HG03159 (cell line): Measurements from ENCODE around the gene ADAMTS3.
"Not testable (repeated sequence)": the region's sequence is repeated elsewhere in the genome, so short reads cannot be mapped to it uniquely, and the experiment has no call there.

Experiments used
- ATAC-seq: cut with Tn5 transposase; IDR thresholded peaks from one replicate; pipeline ENCODE4 v1.9.1; 2021; ENCODE audit warnings: mild to moderate bottlenecking, moderate library complexity; ENCODE audit not compliant: unreplicated experiment

The ADAMTS3 gene

GRCh38 chr4:72484981-72485380 lies 84.0 kb downstream of the ADAMTS3 start:
- no peak for ATAC-seq

GRCh38 chr4:72473434-72473900 lies 95.6 kb downstream of the ADAMTS3 start:
- no peak for ATAC-seq

GRCh38 chr4:72471816-72472215 lies 97.2 kb downstream of the ADAMTS3 start:
- no peak for ATAC-seq

DNA sequence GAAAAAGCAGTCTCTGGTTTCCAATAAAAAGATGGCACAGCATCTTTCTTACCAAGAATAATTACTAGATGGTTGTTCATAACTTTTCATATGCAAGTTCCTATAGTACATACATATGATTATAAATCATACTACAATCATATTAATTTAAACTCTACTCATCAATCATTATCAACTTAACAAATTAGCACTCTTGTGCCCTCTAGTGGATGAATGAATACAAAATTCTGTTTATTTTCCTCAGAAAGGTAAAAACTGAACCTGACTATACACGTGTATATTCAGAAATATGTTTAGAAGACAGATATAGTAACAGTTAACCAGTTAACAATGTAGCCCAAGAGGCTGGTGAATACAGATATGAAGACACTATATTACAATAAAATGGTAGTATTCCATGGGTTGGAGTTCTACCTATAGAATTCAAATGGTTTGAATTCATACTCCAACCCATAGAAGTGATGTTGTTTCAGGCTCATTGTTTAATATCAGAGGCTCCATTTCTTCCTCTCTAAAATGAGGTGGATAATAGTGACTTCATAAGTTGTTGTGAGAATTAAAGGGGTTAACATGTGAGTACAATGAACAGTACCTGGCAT lies 100.0 kb downstream of the ADAMTS3 start:
- no peak for ATAC-seq

GRCh38 chr4:72467633-72468032 lies 101.4 kb downstream of the ADAMTS3 start:
- no peak for ATAC-seq

DNA sequence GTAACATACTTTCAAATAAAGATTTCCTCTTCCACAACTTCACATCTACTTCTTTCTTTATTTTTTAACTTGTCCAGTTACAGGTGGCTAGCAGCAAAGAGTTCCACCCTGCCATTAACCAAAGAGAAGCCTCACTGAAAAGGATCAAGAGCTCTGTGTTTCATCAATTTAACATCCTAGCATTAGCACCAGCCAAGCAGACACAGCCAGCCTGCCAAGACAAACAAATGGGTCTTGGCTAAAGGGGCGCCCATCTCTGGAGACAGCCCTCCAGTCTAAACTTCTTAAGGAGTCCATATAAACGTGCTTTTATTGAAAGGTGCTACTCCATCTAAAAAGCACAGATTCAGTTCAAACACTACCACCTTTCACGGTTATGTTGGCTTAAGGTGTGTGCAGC lies 105.3 kb downstream of the ADAMTS3 start:
- no peak for ATAC-seq

- ATAC-seq, result no peak
Measured at GRCh38 chr4:72457158-72457557, 111.9 kb downstream of the ADAMTS3 start.

DNA sequence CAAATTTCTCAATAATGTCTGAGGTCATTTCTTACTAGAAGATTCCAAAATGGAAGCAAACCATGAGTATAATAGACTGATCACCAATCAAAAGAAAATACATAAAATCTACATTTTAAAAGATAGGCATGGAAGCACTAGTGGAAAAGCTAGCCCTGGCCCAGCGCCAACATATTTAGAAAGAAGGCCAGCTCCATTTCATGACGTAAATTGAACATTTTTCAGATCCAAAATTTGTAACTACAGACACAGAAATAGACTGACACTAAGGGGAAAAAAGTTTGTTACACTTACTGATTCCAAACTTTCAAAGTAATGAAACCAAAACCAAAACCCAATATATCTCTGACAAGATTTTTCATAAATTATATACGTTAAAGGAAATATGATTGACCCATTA lies 117.7 kb downstream of the ADAMTS3 start:
- no peak for ATAC-seq

DNA sequence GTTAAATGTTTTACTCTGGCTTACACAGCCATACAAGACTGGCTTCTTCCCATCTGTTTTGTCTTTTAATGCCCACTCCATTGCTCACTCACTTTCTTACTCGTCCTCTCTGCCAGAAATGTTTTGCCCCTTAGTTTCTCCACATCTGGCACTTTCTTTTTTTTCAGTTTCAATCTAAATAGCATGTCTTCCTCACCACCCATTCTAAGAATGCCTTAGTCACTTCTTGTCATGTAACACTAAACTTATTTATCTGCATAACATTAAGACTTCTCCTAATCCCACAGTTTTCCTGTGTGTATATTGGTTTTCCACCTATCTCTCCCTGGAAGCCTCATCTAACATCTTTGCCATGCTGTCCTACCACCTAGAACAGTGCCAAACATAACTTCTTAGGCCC lies 119.3 kb downstream of the ADAMTS3 start:
- no peak for ATAC-seq

DNA sequence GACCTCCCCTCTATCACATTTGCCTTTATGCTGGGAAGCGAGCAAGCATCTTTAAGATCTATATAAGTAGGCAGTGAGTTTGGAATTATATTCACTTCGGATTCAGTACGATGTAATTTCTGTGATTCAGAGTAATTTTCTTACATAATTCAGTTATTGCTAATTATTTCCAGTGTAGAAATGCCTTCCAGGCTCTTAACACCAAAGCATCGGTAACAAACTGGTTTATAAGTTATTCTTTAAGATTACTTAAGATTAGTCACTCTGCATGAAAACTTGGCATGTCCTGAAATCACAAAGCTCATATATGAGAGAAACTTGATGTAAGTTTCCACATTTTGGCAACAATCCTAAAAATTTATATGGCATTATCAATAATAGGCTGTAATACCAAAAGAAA lies 120.8 kb downstream of the ADAMTS3 start:
- no peak for ATAC-seq

DNA sequence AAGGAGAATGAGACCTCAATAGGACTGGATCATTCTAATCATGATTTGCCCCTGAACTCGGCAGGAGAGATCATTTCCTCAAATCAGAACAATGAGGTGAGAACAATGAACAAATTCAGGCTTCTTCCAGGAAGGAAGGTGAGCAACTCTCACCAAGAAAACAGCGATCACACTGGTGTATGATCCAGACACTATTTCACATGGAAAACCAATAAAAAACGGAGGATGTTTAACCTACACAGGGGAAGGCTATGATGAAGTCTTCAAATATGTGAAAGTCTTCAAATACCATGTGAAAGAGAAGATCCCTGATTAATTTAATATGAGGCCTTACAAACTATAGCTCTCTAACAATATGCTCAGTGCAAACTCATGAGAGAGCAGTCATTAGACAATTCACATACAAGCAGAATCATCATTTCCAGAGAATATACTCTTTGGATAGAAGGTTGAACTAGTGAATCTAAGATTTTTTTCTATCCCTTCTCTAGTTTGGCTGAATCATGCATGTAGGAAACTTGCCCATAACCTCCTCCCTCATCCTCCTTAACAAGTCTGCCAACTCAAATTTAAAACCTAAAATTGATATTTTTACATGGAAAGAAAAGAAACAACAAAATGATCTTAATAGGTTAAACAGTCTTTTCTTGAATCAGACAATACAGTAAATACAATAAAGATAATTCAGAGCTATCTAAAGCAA lies 122.5 kb downstream of the ADAMTS3 start:
- no peak for ATAC-seq

- ATAC-seq, result no peak
Measured at GRCh38 chr4:72444092-72444491, 124.9 kb downstream of the ADAMTS3 start.

- no peak for ATAC-seq
Measured at GRCh38 chr4:72442715-72443114, 126.3 kb downstream of the ADAMTS3 start.

GRCh38 chr4:72442147-72442546 lies 126.9 kb downstream of the ADAMTS3 start:
- no peak for ATAC-seq

GRCh38 chr4:72440386-72440785 lies 128.6 kb downstream of the ADAMTS3 start:
- no peak for ATAC-seq

GRCh38 chr4:72432975-72433374 lies 136.0 kb downstream of the ADAMTS3 start:
- ATAC-seq, result no peak

DNA sequence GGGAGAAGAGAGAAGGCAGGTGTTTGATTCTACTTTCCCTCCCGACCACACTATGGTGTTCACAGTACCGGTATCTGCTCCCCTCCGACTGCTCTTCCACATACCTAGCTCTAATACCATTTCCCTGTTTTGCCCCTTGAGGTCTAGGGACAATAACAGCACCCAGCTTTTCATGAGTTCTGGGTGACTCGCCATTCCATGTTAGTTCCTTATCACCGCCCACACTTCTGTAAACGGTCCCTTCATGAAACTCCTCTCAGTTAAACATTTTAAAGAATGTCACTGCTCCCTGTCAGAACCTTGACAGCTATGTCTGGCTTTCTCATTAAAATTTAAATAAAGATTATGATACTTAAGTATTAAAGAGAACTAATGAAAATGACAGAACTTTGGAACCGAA lies 136.7 kb downstream of the ADAMTS3 start:
- no peak for ATAC-seq

GRCh38 chr4:72430988-72431387 lies 138.0 kb downstream of the ADAMTS3 start:
- ATAC-seq, result no peak

DNA sequence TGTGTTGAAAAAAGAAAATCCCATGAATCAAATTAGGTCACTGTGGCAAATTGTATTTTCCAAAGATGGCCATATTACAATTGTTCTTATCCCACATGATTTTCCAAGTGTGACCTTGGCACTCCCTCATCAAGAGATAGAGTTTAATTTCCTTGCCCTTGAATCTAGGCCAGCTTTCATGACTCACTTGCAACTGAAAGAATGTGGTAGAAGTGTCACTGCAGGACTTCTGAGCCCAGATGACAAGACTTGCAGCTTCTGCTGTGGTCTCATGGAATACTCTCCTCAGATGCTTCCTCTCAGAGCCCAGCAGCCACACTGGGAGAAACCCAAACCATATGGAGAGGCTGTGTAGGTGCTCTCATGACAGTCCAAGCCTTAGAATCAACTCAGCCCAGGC lies 139.0 kb downstream of the ADAMTS3 start:
- no peak for ATAC-seq

DNA sequence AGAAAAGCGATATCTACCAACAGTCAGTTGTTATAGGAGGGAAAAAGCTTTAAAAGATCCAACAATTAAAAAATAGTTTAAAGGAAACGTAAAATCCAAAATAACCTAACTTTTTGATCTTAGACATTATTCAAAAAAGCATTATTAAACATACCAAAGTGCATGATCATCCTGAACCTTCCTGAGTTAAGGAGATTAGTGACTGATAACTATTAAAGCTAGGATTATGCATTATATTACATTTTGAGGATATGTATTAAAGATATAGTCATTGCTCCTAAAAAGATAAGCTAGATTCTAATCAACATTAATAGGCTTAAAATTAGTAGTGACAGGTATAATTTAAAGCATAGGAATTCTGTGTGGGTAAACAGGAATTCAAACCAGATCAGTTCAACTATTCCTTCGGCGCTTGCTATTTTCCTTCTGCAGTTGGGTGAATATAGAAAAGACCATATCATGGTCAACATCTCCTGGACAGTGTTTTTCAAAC lies 139.6 kb downstream of the ADAMTS3 start:
- ATAC-seq, result no peak

DNA sequence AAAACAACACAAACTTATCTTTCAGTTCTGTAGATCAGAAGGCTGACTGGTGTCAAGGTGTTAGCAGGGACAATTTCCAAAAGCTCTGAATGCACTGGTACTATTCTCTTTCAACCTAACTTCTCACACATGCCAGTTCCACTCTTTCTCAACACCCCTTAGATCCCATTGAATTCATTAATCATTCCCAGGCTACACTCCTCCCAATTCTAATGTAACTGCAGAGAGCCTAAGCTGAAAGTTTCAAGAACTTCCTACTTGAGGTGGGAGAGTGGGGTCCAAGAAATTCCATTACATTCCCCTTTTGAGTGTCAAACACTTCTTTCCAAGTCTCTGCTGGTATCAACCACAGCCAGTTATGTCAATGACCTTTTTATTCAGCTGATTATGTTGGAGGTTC lies 142.0 kb downstream of the ADAMTS3 start:
- no peak for ATAC-seq

DNA sequence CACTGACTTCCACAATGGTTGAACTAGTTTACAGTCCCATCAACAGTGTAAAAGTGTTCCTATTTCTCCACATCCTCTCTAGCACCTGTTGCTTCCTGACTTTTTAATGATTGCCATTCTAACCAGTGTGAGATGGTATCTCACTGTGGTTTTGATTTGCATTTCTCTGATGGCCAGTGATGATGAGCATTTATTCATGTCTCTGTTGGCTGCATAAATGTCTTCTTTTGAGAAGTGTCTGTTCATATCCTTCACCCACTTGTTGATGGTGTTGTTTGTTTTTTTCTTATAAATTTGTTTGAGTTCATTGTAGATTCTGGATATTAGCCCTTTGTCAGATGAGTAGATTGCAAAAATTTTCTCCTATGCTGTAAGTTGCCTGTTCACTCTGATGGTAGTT lies 143.1 kb downstream of the ADAMTS3 start:
- ATAC-seq, result not testable (repeated sequence)

GRCh38 chr4:72424006-72424405 lies 145.0 kb downstream of the ADAMTS3 start:
- no peak for ATAC-seq
